GM12878 (cell line): Measurements from ENCODE around the gene CCNI. TPM values are rescaled to one million over a fixed set of nuclear protein-coding genes. Genes with fewer than 3 reads are reported as not detected.

ENCODE experiments used
- CBFB ChIP-seq: IDR thresholded peaks from 2 replicates; pipeline ENCODE4 v1.6.1; 2016; ENCODE audit warnings: antibody characterized with exemption, low read depth
- CBX5 ChIP-seq: sonication (generic); IDR thresholded peaks from 2 replicates; pipeline ENCODE4 v1.6.1; 2016; ENCODE audit warnings: low read depth, moderate library complexity, mild to moderate bottlenecking, inconsistent platforms
- CHD2 ChIP-seq: IDR thresholded peaks from 2 replicates; pipeline ENCODE4 v1.6.1; 2011; ENCODE audit warnings: low read depth, low read length, improper control_type of control experiment, borderline replicate concordance
- EGR1 ChIP-seq, 2 experiments: IDR thresholded peaks; 1 replicate in 1 of 2; 2 replicates in 1 of 2; pipeline ENCODE4 v1.6.1; 2011 to 2012; ENCODE audit warnings: low read depth in 2 of 2, low read length in 2 of 2, borderline replicate concordance in 1 of 2, mild to moderate bottlenecking in 1 of 2, moderate library complexity in 1 of 2
- ESRRA ChIP-seq: IDR thresholded peaks from 2 replicates; pipeline ENCODE4 v1.6.1; 2012; ENCODE audit warnings: mild to moderate bottlenecking, low read length, improper control_type of control experiment
- IKZF1 ChIP-seq: fragments of 450-650 bp; conservative IDR thresholded peaks from 2 replicates; pipeline ENCODE4 v1.6.1; 2017; ENCODE audit warnings: antibody characterized with exemption, mild to moderate bottlenecking
- KDM1A ChIP-seq: fragments of 200-600 bp; sonication (generic); IDR thresholded peaks from 2 replicates; pipeline ENCODE4 v1.6.1; 2016; ENCODE audit warnings: borderline replicate concordance
- LARP7 ChIP-seq: fragments of 450-650 bp; IDR thresholded peaks from 2 replicates; pipeline ENCODE4 v1.6.1; 2017; ENCODE audit warnings: mild to moderate bottlenecking
- NFYB ChIP-seq: IDR thresholded peaks from 2 replicates; pipeline ENCODE4 v1.6.1; 2011; ENCODE audit warnings: low read depth, mild to moderate bottlenecking, low read length, improper control_type of control experiment, moderate library complexity; ENCODE audit not compliant: insufficient read depth
- NR2C1 ChIP-seq: fragments of 450-650 bp; IDR thresholded peaks from 2 replicates; pipeline ENCODE4 v1.6.1; 2017; ENCODE audit warnings: antibody characterized with exemption, mild to moderate bottlenecking, moderate library complexity
- PML ChIP-seq: IDR thresholded peaks from 2 replicates; pipeline ENCODE4 v1.6.1; 2012; ENCODE audit warnings: low read length, inconsistent platforms
- POLR2AphosphoS2 ChIP-seq: IDR thresholded peaks from 2 replicates; pipeline ENCODE4 v1.6.1; 2011; ENCODE audit warnings: low read depth, mild to moderate bottlenecking, low read length, improper control_type of control experiment, moderate library complexity
- POLR2AphosphoS5 ChIP-seq: IDR thresholded peaks from 2 replicates; pipeline ENCODE4 v1.6.1; 2011; ENCODE audit warnings: mild to moderate bottlenecking, low read length, inconsistent platforms
- POU2F2 ChIP-seq: IDR thresholded peaks from 3 replicates; pipeline ENCODE4 v1.6.1; 2011; ENCODE audit warnings: low read depth, mild to moderate bottlenecking, low read length, borderline replicate concordance
- RAD51 ChIP-seq: fragments of 450-650 bp; IDR thresholded peaks from 2 replicates; pipeline ENCODE4 v1.6.1; 2016; ENCODE audit warnings: moderate library complexity, mild to moderate bottlenecking, inconsistent platforms
- RBBP5 ChIP-seq: fragments of 200-600 bp; sonication (generic); conservative IDR thresholded peaks from 2 replicates; pipeline ENCODE4 v1.6.1; 2016
- RELB ChIP-seq: fragments of 450-650 bp; IDR thresholded peaks from 2 replicates; pipeline ENCODE4 v1.6.1; 2017; ENCODE audit warnings: low read depth, mild to moderate bottlenecking, moderate library complexity
- RFX5 ChIP-seq: IDR thresholded peaks from 2 replicates; pipeline ENCODE4 v1.6.1; 2011; ENCODE audit warnings: low read depth, low read length, improper control_type of control experiment
- SP1 ChIP-seq: IDR thresholded peaks from one replicate; pipeline ENCODE4 v1.6.1; 2011; ENCODE audit warnings: low read depth, low read length
- SPI1 ChIP-seq: IDR thresholded peaks from 2 replicates; pipeline ENCODE4 v1.6.1; 2011; ENCODE audit warnings: low read depth, mild to moderate bottlenecking, low read length, moderate library complexity, borderline replicate concordance; ENCODE audit not compliant: insufficient read depth
- SUZ12 ChIP-seq: fragments of 200-600 bp; sonication (generic); IDR thresholded peaks from one replicate; pipeline ENCODE4 v1.6.1; 2018; ENCODE audit warnings: antibody characterized with exemption, mild to moderate bottlenecking; ENCODE audit not compliant: unreplicated experiment
- ZNF384 ChIP-seq: IDR thresholded peaks from 2 replicates; pipeline ENCODE4 v1.6.1; 2012; ENCODE audit warnings: low read depth, mild to moderate bottlenecking, low read length, improper control_type of control experiment, borderline replicate concordance
- ZSCAN29 ChIP-seq: fragments of 450-650 bp; IDR thresholded peaks from 2 replicates; pipeline ENCODE4 v1.6.1; 2017; ENCODE audit warnings: mild to moderate bottlenecking, moderate library complexity
- polyA plus RNA-seq, 11 experiments: library from polyadenylated mRNA; depleted of rRNA in 4 of 11; unstranded in 6 of 11; stranded (reverse) in 5 of 11; fragments of >200 nt; fragmentation: Nextera tagmentation in 4 of 11; fragmentation: Illumina TruSeq in 1 of 11; extraction: Ambion mirVana in 4 of 11; extraction: Trizol in 1 of 11; gene quantifications; 1 replicate in 1 of 11; 2 replicates in 10 of 11; pipeline versions ENCODE4 v1.2.1 to v1.2.3, GENCODE V29; 2011 to 2016; ENCODE audit warnings: inconsistent platforms in 2 of 11, missing spikeins in 2 of 11, low read depth in 1 of 11
- total RNA-seq, 4 experiments: library from RNA; depleted of rRNA in 3 of 4; stranded (reverse); fragments of >200 nt in 3 of 4; fragmentation: Illumina TruSeq in 1 of 4; extraction: Trizol in 1 of 4; gene quantifications; 2 replicates each; pipeline versions ENCODE4 v1.2.1 to v1.2.3, GENCODE V29; 2013 to 2021
- TF ChIP-seq, protein P1 (sequence below): fragments of 450-650 bp; conservative IDR thresholded peaks from 2 replicates; pipeline ENCODE4 v1.6.1; 2017; ENCODE audit warnings: mild to moderate bottlenecking, moderate library complexity
- TF ChIP-seq, protein P2 (sequence below): fragments of 450-650 bp; IDR thresholded peaks from 2 replicates; pipeline ENCODE4 v1.6.1; 2017; ENCODE audit warnings: borderline replicate concordance

The CCNI gene
- total and polyA plus RNA-seq, 10 of the 15 experiments (the other 5 are each of a cell fraction or from before 2014, with no cell fraction given): 70.6 to 178 (median 105) TPM

DNA sequence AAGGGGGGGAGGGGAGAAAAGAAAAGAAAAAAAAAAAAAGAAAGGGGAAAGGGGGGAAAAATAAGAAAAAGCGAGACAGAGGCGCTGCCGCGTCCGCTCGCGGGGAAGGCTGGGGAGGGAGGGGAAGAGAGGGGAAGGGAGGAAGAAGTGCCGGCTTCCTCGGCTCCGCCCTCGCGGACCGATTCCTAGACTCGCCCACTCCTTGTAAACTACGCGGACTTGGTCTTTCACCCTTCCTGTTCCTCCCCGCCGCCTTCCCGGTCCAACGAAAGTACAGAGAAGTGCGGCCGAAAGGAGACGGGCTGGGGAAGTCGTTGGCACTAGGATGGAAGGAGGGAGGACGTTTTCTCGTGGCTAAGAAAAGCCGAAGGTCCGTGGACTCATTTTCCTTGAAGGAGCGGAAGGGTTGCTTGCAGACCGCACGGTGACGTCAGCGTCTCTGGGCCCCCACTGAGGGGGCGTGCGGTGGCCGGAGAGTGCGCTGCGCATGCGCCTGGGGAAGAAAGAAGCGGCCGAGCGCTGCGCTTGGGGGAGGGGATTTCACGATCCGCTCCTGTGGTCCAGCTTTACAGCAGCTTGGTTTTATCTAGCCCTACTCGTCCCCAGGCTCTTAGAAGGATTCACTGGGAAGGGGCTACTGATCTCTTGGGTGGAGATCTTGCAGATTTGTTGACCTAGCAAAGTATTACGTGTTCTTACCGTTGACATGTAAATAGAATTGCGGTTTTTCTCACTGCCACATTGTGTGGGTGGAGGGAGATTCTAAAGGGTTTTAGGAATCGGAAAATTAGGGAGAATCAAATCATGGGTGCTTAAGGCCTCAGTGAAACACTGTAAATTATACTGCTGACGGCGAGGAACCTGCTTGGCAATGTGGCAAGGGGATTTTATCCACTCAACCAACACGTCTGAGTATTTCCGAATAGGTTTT, at the start of gene CCNI (continued):
- TF ChIP-seq RAD51 (peak; percentile 38; the same call in 1 of the 2 replicates), LARP7 (peak; percentile 96), PML (peak; percentile 98), ESRRA (no peak), RELB (peak; percentile 93), KDM1A (no peak), SP1 (peak; percentile 76), RBBP5 (0 out of 2 replicates have a peak, but pooled peaks have one; percentile 72), EGR1 (IDR thresholded peaks at IDR 0.05; ENCODE audit: borderline replicate concordance in 1 of 2, low read depth in 2 of 2, low read length in 2 of 2) (peak in 1 of 2 experiments; percentile 99; a peak in 2 of 3 replicates), SPI1 (peak; percentile 33; the same call in 1 of the 2 replicates), SUZ12 (no peak), POLR2AphosphoS2 (peak; percentile 91; the same call in 1 of the 2 replicates), NFYB (no peak), RFX5 (0 out of 2 replicates have a peak, but pooled peaks have one; percentile 51), ZSCAN29 (peak; percentile 38; the same call in 1 of the 2 replicates), POLR2AphosphoS5 (peak; percentile 98), POU2F2 (peak; percentile 84), ZNF384 (no peak), NR2C1 (peak; percentile 44), CHD2 (peak; percentile 96), CBFB (peak; percentile 99), CBX5 (peak; percentile 86; the same call in 1 of the 2 replicates), IKZF1 (peak; percentile 96)
- TF ChIP-seq, protein P1, sequence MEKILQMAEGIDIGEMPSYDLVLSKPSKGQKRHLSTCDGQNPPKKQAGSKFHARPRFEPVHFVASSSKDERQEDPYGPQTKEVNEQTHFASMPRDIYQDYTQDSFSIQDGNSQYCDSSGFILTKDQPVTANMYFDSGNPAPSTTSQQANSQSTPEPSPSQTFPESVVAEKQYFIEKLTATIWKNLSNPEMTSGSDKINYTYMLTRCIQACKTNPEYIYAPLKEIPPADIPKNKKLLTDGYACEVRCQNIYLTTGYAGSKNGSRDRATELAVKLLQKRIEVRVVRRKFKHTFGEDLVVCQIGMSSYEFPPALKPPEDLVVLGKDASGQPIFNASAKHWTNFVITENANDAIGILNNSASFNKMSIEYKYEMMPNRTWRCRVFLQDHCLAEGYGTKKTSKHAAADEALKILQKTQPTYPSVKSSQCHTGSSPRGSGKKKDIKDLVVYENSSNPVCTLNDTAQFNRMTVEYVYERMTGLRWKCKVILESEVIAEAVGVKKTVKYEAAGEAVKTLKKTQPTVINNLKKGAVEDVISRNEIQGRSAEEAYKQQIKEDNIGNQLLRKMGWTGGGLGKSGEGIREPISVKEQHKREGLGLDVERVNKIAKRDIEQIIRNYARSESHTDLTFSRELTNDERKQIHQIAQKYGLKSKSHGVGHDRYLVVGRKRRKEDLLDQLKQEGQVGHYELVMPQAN: peak; percentile 78; the same call in 1 of the 2 replicates
- TF ChIP-seq, protein P2, sequence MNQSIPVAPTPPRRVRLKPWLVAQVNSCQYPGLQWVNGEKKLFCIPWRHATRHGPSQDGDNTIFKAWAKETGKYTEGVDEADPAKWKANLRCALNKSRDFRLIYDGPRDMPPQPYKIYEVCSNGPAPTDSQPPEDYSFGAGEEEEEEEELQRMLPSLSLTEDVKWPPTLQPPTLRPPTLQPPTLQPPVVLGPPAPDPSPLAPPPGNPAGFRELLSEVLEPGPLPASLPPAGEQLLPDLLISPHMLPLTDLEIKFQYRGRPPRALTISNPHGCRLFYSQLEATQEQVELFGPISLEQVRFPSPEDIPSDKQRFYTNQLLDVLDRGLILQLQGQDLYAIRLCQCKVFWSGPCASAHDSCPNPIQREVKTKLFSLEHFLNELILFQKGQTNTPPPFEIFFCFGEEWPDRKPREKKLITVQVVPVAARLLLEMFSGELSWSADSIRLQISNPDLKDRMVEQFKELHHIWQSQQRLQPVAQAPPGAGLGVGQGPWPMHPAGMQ: no peak
